OCI-LY7 (cell line): Measurements from ENCODE around the gene RNF111. TPM values are rescaled to one million over a fixed set of nuclear protein-coding genes. Genes with fewer than 3 reads are reported as not detected.
A peak's percentile ranks its signal among the peaks of the same experiment; 100 is the strongest.

Source experiments
- BruUV-seq: library from RNA; stranded (reverse); fragments of 400-500 nt; replicated peaks from 2 replicates; lab custom pipeline; 2021; lab: Mats Ljungman, UMichigan
- CTCF ChIA-PET: fragments of 300-600 bp; sonication (Branson Sonifier 250); formaldehyde crosslinking; loops from one replicate; lab custom pipeline; 2022; ENCODE audit warnings: antibody characterized with exemption; ENCODE audit not compliant: unreplicated experiment; lab: Charles Lee
- POLR2A ChIA-PET: fragments of 300-600 bp; sonication (Branson Sonifier 250); formaldehyde crosslinking; loops from one replicate; lab custom pipeline; 2022; ENCODE audit warnings: antibody characterized with exemption; lab: Charles Lee
- DNase-seq: peaks from one replicate; pipeline ENCODE4 v3.0.0-alpha.2; 2015; ENCODE audit warnings: low spot score
- H2AFZ ChIP-seq: fragments of 200-600 bp; sonication (generic), shearing (Covaris generic); 2 replicates; pipeline ENCODE4 v1.6.1; 2014; ENCODE audit warnings: mild to moderate bottlenecking, antibody characterized with exemption, low read length, moderate library complexity
- H3K27ac ChIP-seq: fragments of 200-600 bp; sonication (generic); 2 replicates; pipeline ENCODE4 v1.5.1; 2014; ENCODE audit warnings: mixed run types, low read depth, mild to moderate bottlenecking, moderate library complexity, low read length, inconsistent platforms; ENCODE audit not compliant: poor library complexity, severe bottlenecking
- H3K36me3 ChIP-seq: fragments of 200-600 bp; sonication (generic); 2 replicates; pipeline ENCODE4 v1.6.1; 2014; ENCODE audit warnings: mild to moderate bottlenecking, antibody characterized with exemption, low read length, moderate library complexity, mixed read lengths; ENCODE audit not compliant: insufficient read depth
- H3K4me1 ChIP-seq: fragments of 200-600 bp; sonication (generic); 2 replicates; pipeline ENCODE4 v1.5.1; 2014; ENCODE audit warnings: mild to moderate bottlenecking, low read length; ENCODE audit not compliant: insufficient read depth, poor library complexity, severe bottlenecking
- H3K4me2 ChIP-seq: fragments of 200-600 bp; sonication (generic); 2 replicates; pipeline ENCODE4 v1.6.1; 2014; ENCODE audit warnings: mild to moderate bottlenecking, low read length
- H3K4me3 ChIP-seq: fragments of 200-600 bp; sonication (generic); 2 replicates; pipeline ENCODE4 v1.5.1; 2014; ENCODE audit warnings: mild to moderate bottlenecking, low read depth, low read length; ENCODE audit not compliant: poor library complexity, severe bottlenecking
- H3K79me2 ChIP-seq: fragments of 200-600 bp; sonication (generic); 2 replicates; pipeline ENCODE4 v1.6.1; 2016; ENCODE audit warnings: low read depth, mild to moderate bottlenecking, low read length, moderate library complexity, mixed read lengths; ENCODE audit not compliant: insufficient read depth
- H3K9me2 ChIP-seq: fragments of 200-600 bp; sonication (generic); 2 replicates; pipeline ENCODE4 v1.6.1; 2016; ENCODE audit warnings: mild to moderate bottlenecking, low read length, mixed read lengths; ENCODE audit not compliant: insufficient read depth
- H3K9me3 ChIP-seq: fragments of 200-600 bp; sonication (generic); 2 replicates; pipeline ENCODE4 v1.6.1; 2014; ENCODE audit warnings: mild to moderate bottlenecking, mixed run types, low read length, mixed read lengths
- H4K20me1 ChIP-seq: fragments of 200-600 bp; sonication (generic); 2 replicates; pipeline ENCODE4 v1.6.1; 2014; ENCODE audit warnings: mild to moderate bottlenecking, antibody characterized with exemption, low read length, moderate library complexity, mixed read lengths; ENCODE audit not compliant: insufficient read depth
- CTCF ChIP-seq: fragments of 200-600 bp; sonication (generic); conservative IDR thresholded peaks from 2 replicates; pipeline ENCODE4 v1.5.1; 2014; ENCODE audit warnings: mild to moderate bottlenecking, antibody characterized with exemption, low read length, moderate library complexity, mixed read lengths
- EZH2phosphoT487 ChIP-seq: fragments of 200-600 bp; sonication (generic); IDR thresholded peaks from 2 replicates; pipeline ENCODE4 v1.6.1; 2018; ENCODE audit warnings: low read depth, borderline replicate concordance, mild to moderate bottlenecking, mixed run types, antibody characterized with exemption, low read length, moderate library complexity, mixed read lengths
- intact Hi-C: fragments of 100-400 bp; cut with micrococcal nuclease; formaldehyde crosslinking; loops from one replicate; pipeline ENCODE4 v1.10.0; 2022; ENCODE audit not compliant: unreplicated experiment
- total RNA-seq, 2 experiments: library from RNA; depleted of rRNA in 1 of 2; stranded (reverse); fragments of >200 nt in 1 of 2; shearing (Covaris generic) in 1 of 2; gene quantifications; 2 replicates each; pipeline ENCODE4 v1.2.3, GENCODE V29; 2014 to 2022

Gene RNF111
- total RNA-seq, 2 experiments from 2014 or later: 19.2 to 42.7 TPM

- no peaks in the 10 kb centered on the region for H3K79me2 ChIP-seq
- no peaks in the 10 kb centered on the region for H3K9me2 ChIP-seq
- no peak for DNase-seq
- POLR2A ChIA-PET: interaction anchor here (0.6 to 1.5 kb wide), 4 partner anchors 8 to 1175 kb away, joined by 3 read pairs; no protein-coding TSS in a partner anchor
- no peak overlapping the region for H3K27ac ChIP-seq
- intact Hi-C loops: no loop called here
- no peaks in the 10 kb centered on the region for H3K36me3 ChIP-seq
- no peaks in the 10 kb centered on the region for H3K9me3 ChIP-seq
- BruUV-seq: no TSS peak
- CTCF ChIA-PET: no interaction called here
- peak overlapping the region; percentile 23; the same call in 1 of the 2 replicates for H2AFZ ChIP-seq
- H3K4me1 ChIP-seq: no peaks in the 10 kb centered on the region
- no peak overlapping the region for H3K4me2 ChIP-seq
- H3K4me3 ChIP-seq: no peak overlapping the region
- H4K20me1 ChIP-seq: no peaks in the 10 kb centered on the region
- TF ChIP-seq CTCF: no peak
- TF ChIP-seq EZH2phosphoT487: no peak
Measured at GRCh38 chr15:58967479-58967878, 20.0 kb upstream of the RNF111 start.

GRCh38 chr15:58977887-58978286 lies 9.6 kb upstream of the RNF111 start:
- no peaks in the 10 kb centered on the region for H3K9me2 ChIP-seq
- H4K20me1 ChIP-seq: no peaks in the 10 kb centered on the region
- no peaks in the 10 kb centered on the region for H3K79me2 ChIP-seq
- H3K36me3 ChIP-seq: no peaks in the 10 kb centered on the region
- BruUV-seq: no TSS peak
- peak overlapping the region; percentile 84 for H3K27ac ChIP-seq
- DNase-seq: no peak
- peak overlapping the region; percentile 3; the same call in 1 of the 2 replicates for H3K4me2 ChIP-seq
- no peak overlapping the region for H3K4me3 ChIP-seq
- H3K4me1 ChIP-seq: peaks cover 88% of the 10 kb centered on the region
- intact Hi-C loops: loop anchor here (2.0 to 5.0 kb wide), 4 partner anchors 45 to 711 kb away; partner anchors contain the start of genes BNIP2 and SLTM
- ChIA-PET POLR2A (interaction anchor here (1.1 to 1.9 kb wide), 2 partner anchors 21 to 433 kb away, joined by 6 to 7 read pairs; no protein-coding TSS in a partner anchor), CTCF (no interaction called here)
- peaks cover 4% of the 10 kb centered on the region; the same call in 1 of the 2 replicates for H3K9me3 ChIP-seq
- TF ChIP-seq CTCF: no peak
- TF ChIP-seq EZH2phosphoT487: no peak
- H2AFZ ChIP-seq: no peak overlapping the region; the same call in 1 of the 2 replicates

GRCh38 chr15:58980351-58980939 lies 7.0 kb upstream of the RNF111 start:
- intact Hi-C loops: loop anchor here (2.0 to 5.0 kb wide), 5 partner anchors 124 to 547 kb away; partner anchors contain the start of gene CCNB2
- Histone ChIP-seq H3K4me3 (peak overlapping the region; percentile 39), H3K9me3 (peaks cover 4% of the 10 kb centered on the region; the same call in 1 of the 2 replicates), H2AFZ (peak overlapping the region; percentile 99; the same call in 1 of the 2 replicates), H3K79me2 (no peaks in the 10 kb centered on the region), H3K4me2 (peak overlapping the region; percentile 76), H4K20me1 (no peaks in the 10 kb centered on the region), H3K27ac (peak overlapping the region; percentile 84), H3K9me2 (no peaks in the 10 kb centered on the region), H3K36me3 (no peaks in the 10 kb centered on the region), H3K4me1 (peaks cover 71% of the 10 kb centered on the region)
- DNase-seq: peak; percentile 65
- TF ChIP-seq CTCF: peak; percentile 89
- TF ChIP-seq EZH2phosphoT487: no peak
- POLR2A ChIA-PET: interaction anchor here (0.8 to 1.4 kb wide), 4 partner anchors 26 to 535 kb away, joined by 3 to 7 read pairs (median 4); no protein-coding TSS in a partner anchor
- no TSS peak for BruUV-seq
- CTCF ChIA-PET: no interaction called here
